C4-2B (cell line): ENCODE measurements around the gene C3orf52.

Source experiments
- H3K27ac ChIP-seq: fragments of 450-650 bp; 2 replicates; pipeline ENCODE4 v1.5.1; 2017
- CTCF ChIP-seq: fragments of 450-650 bp; conservative IDR thresholded peaks from 2 replicates; pipeline ENCODE4 v1.5.1; 2017; ENCODE audit warnings: mild to moderate bottlenecking
- ZFX ChIP-seq: fragments of 450-650 bp; IDR thresholded peaks from 2 replicates; pipeline ENCODE4 v1.6.1; 2017

The C3orf52 gene

GRCh38 chr3:112119962-112120836 lies 34.0 kb downstream of the C3orf52 start:
- TF ChIP-seq CTCF, result no peak
- TF ChIP-seq ZFX, result no peak
- no peak overlapping the region for H3K27ac ChIP-seq

- no peak overlapping the region for H3K27ac ChIP-seq
- TF ChIP-seq CTCF (no peak), ZFX (no peak)
Observed at GRCh38 chr3:112121577-112122547, 35.7 kb downstream of the C3orf52 start.

GRCh38 chr3:112122870-112123269 lies 36.7 kb downstream of the C3orf52 start:
- TF ChIP-seq CTCF (no peak), ZFX (no peak)
- no peak overlapping the region for H3K27ac ChIP-seq

- no peak for TF ChIP-seq CTCF
- no peak for TF ChIP-seq ZFX
- no peak overlapping the region for H3K27ac ChIP-seq
Observed at GRCh38 chr3:112123548-112123947, 37.4 kb downstream of the C3orf52 start.

- no peak overlapping the region for H3K27ac ChIP-seq
- TF ChIP-seq CTCF, result no peak
- no peak for TF ChIP-seq ZFX
Observed at GRCh38 chr3:112124907-112125607, 38.9 kb downstream of the C3orf52 start.

- no peak overlapping the region for H3K27ac ChIP-seq
- TF ChIP-seq CTCF, result no peak
Observed at GRCh38 chr3:112126511-112126911, 40.3 kb downstream of the C3orf52 start.
